ENCODE results near the gene WDR62. TPM values are rescaled to one million over a fixed set of nuclear protein-coding genes. Genes with fewer than 3 reads are reported as not detected.

The WDR62 gene
- total RNA-seq, 1 experiment from 2014 or later, result 30.0 TPM

GRCh38 chr19:36025541-36025940, 29.2 kb upstream of the WDR62 start:
- H3K9me3 ChIP-seq (ENCODE audit: control insufficient read depth, low read depth, low read length), result no peaks in the 10 kb centered on the region
- no peak for TF ChIP-seq CTCF (conservative IDR thresholded peaks at IDR 0.05)
- Mint-ChIP-seq H3K9me3 (no peaks in the 10 kb centered on the region; a peak in 1 of 5 replicates), H3K4me1 (no peaks in the 10 kb centered on the region), H3K27ac (no peak overlapping the region), H3K4me3 (no peak overlapping the region; a peak in 1 of 5 replicates), H3K27me3 (ENCODE audit: low read depth) (no peaks in the 10 kb centered on the region; the same call in 1 of the 2 replicates), H3K36me3 (ENCODE audit: insufficient read depth in 1 of 3, low read depth in 3 of 3) (peaks cover 11 to 51% (median 46%) of the 10 kb centered on the region in 3 experiments)
- no peaks in the 10 kb centered on the region for H3K79me2 ChIP-seq (ENCODE audit: insufficient read depth, low read length)
- no peak overlapping the region for H3K9ac ChIP-seq (ENCODE audit: extremely low read depth, insufficient read length, low read length)
- no peak overlapping the region for H3K23ac ChIP-seq (ENCODE audit: insufficient read length, low read depth, low read length)
- no CpG with 5 or more reads among the region's 1 CpG for WGBS (ENCODE audit: extremely low coverage, insufficient read length, low lambda C conversion rate)
- no peak overlapping the region for H4K8ac ChIP-seq (replicated peaks; ENCODE audit: insufficient read length, low read depth, low read length)
- H3K56ac ChIP-seq (ENCODE audit: insufficient read length, low read depth, low read length), result no peak overlapping the region
- no peak overlapping the region for H3T11ph ChIP-seq (ENCODE audit: low read length)
- H3K79me1 ChIP-seq (ENCODE audit: insufficient read depth, low read depth, low read length, poor library complexity, severe bottlenecking), result no peaks in the 10 kb centered on the region
- H2BK15ac ChIP-seq (ENCODE audit: low read depth, low read length), result no peak overlapping the region
- no peak for DNase-seq
- no peak overlapping the region for H2AK5ac ChIP-seq (ENCODE audit: insufficient read length, low read length)
- H3K4ac ChIP-seq (ENCODE audit: low read depth, low read length), result no peak overlapping the region
- no peak overlapping the region for H2BK120ac ChIP-seq (ENCODE audit: low read depth, low read length, poor library complexity, severe bottlenecking)
- H3K14ac ChIP-seq (ENCODE audit: insufficient read depth, low read length), result no peak overlapping the region
- H4K20me1 ChIP-seq (ENCODE audit: control insufficient read depth, insufficient read depth, insufficient read length), result no peaks in the 10 kb centered on the region
- no peak overlapping the region for H3K18ac ChIP-seq (ENCODE audit: insufficient read length, low read depth, low read length)
- H4K5ac ChIP-seq (ENCODE audit: insufficient read length, low read depth, low read length), result no peak overlapping the region
- no peaks in the 10 kb centered on the region for H3K23me2 ChIP-seq (ENCODE audit: insufficient read length, low read depth, low read length, poor library complexity, severe bottlenecking)
- no peak overlapping the region for H2BK20ac ChIP-seq (ENCODE audit: low read depth, low read length, poor library complexity, severe bottlenecking)
- H3K27ac ChIP-seq (ENCODE audit: insufficient read length, low read depth, low read length), result no peak overlapping the region
- H3K4me2 ChIP-seq (ENCODE audit: insufficient read depth, insufficient read length, low read length), result no peak overlapping the region
- no peak overlapping the region for H2BK5ac ChIP-seq (ENCODE audit: insufficient read length, low read length)
- H2AFZ ChIP-seq (ENCODE audit: low read length), result no peak overlapping the region
- no peaks in the 10 kb centered on the region for H3K27me3 ChIP-seq (ENCODE audit: insufficient read depth, low read length)
- H3K4me1 ChIP-seq (ENCODE audit: insufficient read depth, low read length), result no peaks in the 10 kb centered on the region
- H4K91ac ChIP-seq (ENCODE audit: insufficient read length, low read depth, low read length), result no peak overlapping the region
- H2BK12ac ChIP-seq (ENCODE audit: insufficient read length, low read depth, low read length), result no peak overlapping the region

All from H9 (cell line).